PFSK-1 (cell line): ENCODE measurements around the gene ZNF177.

Experiments used
- FOXP2 ChIP-seq: optimal IDR thresholded peaks from 2 replicates; pipeline ENCODE3; 2011; ENCODE audit warnings: borderline replicate concordance, control low read depth, inconsistent platforms; ENCODE audit not compliant: insufficient read depth; ENCODE audit errors: extremely low read length, extremely low read depth
- POLR2AphosphoS5 ChIP-seq: IDR thresholded peaks from 2 replicates; pipeline ENCODE4 v1.6.1; 2012; ENCODE audit warnings: low read depth, mild to moderate bottlenecking, control low read depth, low read length, moderate library complexity
- SIN3A ChIP-seq: IDR thresholded peaks from 2 replicates; pipeline ENCODE4 v1.6.1; 2012; ENCODE audit warnings: mild to moderate bottlenecking, low read length, moderate library complexity, borderline replicate concordance; ENCODE audit not compliant: insufficient read depth
- TAF1 ChIP-seq: IDR thresholded peaks from 2 replicates; pipeline ENCODE4 v1.6.1; 2012; ENCODE audit warnings: low read length, control low read depth, borderline replicate concordance; ENCODE audit not compliant: insufficient read depth
- TF ChIP-seq, protein P1 (sequence below), 2 experiments: IDR thresholded peaks; 2 replicates each; pipeline versions ENCODE4 v1.6.1 to v1.8.0; 2011 to 2012; ENCODE audit warnings: low read depth in 2 of 2, low read length in 2 of 2, control low read depth in 1 of 2, inconsistent platforms in 1 of 2, mild to moderate bottlenecking in 1 of 2, moderate library complexity in 1 of 2; ENCODE audit not compliant: insufficient read depth in 1 of 2

ZNF177 gene

DNA sequence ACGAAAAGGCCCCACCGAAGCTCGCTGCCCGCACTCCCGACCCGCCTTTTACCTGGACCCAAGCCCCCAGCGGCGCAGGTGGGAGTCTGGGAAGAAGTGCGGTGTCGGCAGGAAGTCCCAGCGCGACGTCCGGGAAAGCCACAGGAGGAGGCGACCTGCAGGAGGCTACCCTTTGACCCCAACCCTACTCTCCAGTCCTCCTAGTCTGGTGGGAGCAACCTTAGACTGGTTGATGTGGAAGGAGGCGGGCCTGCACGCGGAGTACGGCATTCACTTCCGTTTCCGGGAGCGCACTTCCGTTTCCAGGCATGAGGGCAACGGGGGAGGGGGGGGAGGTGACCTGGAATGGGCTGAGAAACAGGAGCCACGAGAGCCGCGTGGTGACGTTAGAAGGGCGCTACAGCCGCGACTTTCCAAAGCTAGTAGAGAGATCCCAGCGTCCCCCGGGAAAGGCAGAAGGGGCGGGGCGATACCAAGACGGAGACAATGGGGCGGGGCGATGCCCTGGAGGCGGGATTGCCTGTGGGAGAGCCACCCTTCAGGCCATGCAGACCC lies 44.1 kb downstream of the ZNF177 start:
- TF ChIP-seq FOXP2, result peak; percentile 56
- peak; percentile 61 for TF ChIP-seq POLR2AphosphoS5
- TF ChIP-seq, protein P1, sequence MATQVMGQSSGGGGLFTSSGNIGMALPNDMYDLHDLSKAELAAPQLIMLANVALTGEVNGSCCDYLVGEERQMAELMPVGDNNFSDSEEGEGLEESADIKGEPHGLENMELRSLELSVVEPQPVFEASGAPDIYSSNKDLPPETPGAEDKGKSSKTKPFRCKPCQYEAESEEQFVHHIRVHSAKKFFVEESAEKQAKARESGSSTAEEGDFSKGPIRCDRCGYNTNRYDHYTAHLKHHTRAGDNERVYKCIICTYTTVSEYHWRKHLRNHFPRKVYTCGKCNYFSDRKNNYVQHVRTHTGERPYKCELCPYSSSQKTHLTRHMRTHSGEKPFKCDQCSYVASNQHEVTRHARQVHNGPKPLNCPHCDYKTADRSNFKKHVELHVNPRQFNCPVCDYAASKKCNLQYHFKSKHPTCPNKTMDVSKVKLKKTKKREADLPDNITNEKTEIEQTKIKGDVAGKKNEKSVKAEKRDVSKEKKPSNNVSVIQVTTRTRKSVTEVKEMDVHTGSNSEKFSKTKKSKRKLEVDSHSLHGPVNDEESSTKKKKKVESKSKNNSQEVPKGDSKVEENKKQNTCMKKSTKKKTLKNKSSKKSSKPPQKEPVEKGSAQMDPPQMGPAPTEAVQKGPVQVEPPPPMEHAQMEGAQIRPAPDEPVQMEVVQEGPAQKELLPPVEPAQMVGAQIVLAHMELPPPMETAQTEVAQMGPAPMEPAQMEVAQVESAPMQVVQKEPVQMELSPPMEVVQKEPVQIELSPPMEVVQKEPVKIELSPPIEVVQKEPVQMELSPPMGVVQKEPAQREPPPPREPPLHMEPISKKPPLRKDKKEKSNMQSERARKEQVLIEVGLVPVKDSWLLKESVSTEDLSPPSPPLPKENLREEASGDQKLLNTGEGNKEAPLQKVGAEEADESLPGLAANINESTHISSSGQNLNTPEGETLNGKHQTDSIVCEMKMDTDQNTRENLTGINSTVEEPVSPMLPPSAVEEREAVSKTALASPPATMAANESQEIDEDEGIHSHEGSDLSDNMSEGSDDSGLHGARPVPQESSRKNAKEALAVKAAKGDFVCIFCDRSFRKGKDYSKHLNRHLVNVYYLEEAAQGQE (IDR thresholded peaks at IDR 0.05; ENCODE audit: insufficient read depth in 1 of 2, low read depth in 2 of 2, low read length in 2 of 2), result no peak
- TF ChIP-seq SIN3A, result no peak

DNA sequence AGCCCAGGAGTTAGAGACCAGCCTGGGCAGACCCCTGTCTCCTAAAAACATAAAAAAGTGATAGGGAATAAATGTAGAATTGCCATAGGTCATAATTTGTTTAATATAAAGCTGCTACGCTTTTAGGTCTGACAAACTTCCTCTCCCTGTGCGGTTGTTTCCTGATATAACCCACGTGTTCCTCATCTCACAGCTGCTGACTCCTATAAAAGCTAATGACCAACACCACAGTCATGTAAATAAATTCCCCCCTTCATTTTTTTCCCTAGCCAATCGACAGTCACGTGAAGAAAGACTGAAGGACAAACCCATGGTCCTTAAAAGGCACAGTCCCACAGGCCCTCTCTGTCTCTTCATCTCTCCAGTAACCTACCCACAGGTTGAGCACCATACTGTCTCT lies 45.0 kb downstream of the ZNF177 start:
- TF ChIP-seq SIN3A, result no peak
- TF ChIP-seq, protein P1 (IDR thresholded peaks at IDR 0.05; ENCODE audit: insufficient read depth in 1 of 2, low read depth in 2 of 2, low read length in 2 of 2), result no peak
- no peak for TF ChIP-seq FOXP2
- TF ChIP-seq POLR2AphosphoS5, result no peak
- TF ChIP-seq TAF1, result no peak

GRCh38 chr19:9413240-9413954 lies 50.6 kb downstream of the ZNF177 start:
- TF ChIP-seq FOXP2 (no peak), TAF1 (no peak), POLR2AphosphoS5 (no peak)
- TF ChIP-seq, protein P1 (IDR thresholded peaks at IDR 0.05; ENCODE audit: insufficient read depth in 1 of 2, low read depth in 2 of 2, low read length in 2 of 2), result no peak

DNA sequence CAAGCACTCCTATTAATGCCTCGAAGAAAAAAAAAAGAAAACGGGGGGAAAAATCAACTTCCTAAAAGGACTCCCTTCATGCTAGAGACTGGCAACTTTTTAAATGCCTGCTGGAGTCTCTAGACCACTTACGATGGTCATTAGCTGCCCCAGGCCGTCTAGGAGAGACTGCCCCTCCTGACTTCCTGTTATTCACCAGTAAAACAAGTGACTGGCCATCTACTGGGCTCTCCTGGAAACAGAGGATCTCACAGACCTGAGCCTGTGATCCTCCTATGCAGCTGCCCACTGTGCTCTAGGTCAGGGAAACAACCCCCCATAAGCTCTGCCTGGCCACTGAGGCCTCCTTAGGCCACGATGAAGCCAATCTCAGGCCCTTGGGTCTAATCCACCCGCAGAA lies 65.1 kb downstream of the ZNF177 start:
- TF ChIP-seq, protein P1 (IDR thresholded peaks at IDR 0.05; ENCODE audit: insufficient read depth in 1 of 2, low read depth in 2 of 2, low read length in 2 of 2), result no peak
- TF ChIP-seq POLR2AphosphoS5, result no peak
- TF ChIP-seq FOXP2, result no peak
- TF ChIP-seq TAF1, result no peak
- TF ChIP-seq SIN3A, result no peak
